Calu3 (cell line): ENCODE measurements around the gene WDFY4. TPM values are rescaled to one million over a fixed set of nuclear protein-coding genes. Genes with fewer than 3 reads are reported as not detected.

Experiments
- BruUV-seq: library from RNA; stranded (reverse); fragments of 400-500 nt; replicated peaks from 2 replicates; lab custom pipeline; 2021; lab: Mats Ljungman, UMichigan
- CTCF ChIA-PET: fragments of 300-600 bp; sonication (Branson Sonifier 250); formaldehyde crosslinking; loops from one replicate; lab custom pipeline; 2022; ENCODE audit warnings: antibody characterized with exemption; lab: Charles Lee
- DNase-seq: peaks from one replicate; pipeline ENCODE4 v3.0.0; 2022
- H3K27ac Mint-ChIP-seq: one replicate; pipeline ENCODE4 v1.8.0; 2022; ENCODE audit warnings: mixed read lengths; ENCODE audit not compliant: unreplicated experiment
- H3K27me3 Mint-ChIP-seq: one replicate; pipeline ENCODE4 v1.8.0; 2022; ENCODE audit warnings: mixed read lengths; ENCODE audit not compliant: unreplicated experiment
- H3K36me3 Mint-ChIP-seq: one replicate; pipeline ENCODE4 v1.8.0; 2022; ENCODE audit warnings: mild to moderate bottlenecking, moderate library complexity, mixed read lengths; ENCODE audit not compliant: insufficient read depth, unreplicated experiment
- H3K4me1 Mint-ChIP-seq: one replicate; pipeline ENCODE4 v1.8.0; 2022; ENCODE audit warnings: mild to moderate bottlenecking, low read depth, mixed read lengths; ENCODE audit not compliant: unreplicated experiment
- H3K4me3 Mint-ChIP-seq: one replicate; pipeline ENCODE4 v1.8.0; 2022; ENCODE audit warnings: mild to moderate bottlenecking, low read depth, moderate library complexity, mixed read lengths; ENCODE audit not compliant: unreplicated experiment
- H3K9me3 Mint-ChIP-seq: one replicate; pipeline ENCODE4 v1.8.0; 2022; ENCODE audit warnings: low read depth, mixed read lengths; ENCODE audit not compliant: unreplicated experiment
- CTCF ChIP-seq: fragments of 200-600 bp; IDR thresholded peaks from one replicate; pipeline ENCODE4 v1.8.0; 2022; ENCODE audit warnings: antibody characterized with exemption; ENCODE audit not compliant: unreplicated experiment
- intact Hi-C: fragments of 100-400 bp; cut with micrococcal nuclease; formaldehyde crosslinking; loops from one replicate; pipeline ENCODE4 v1.10.0; 2022; ENCODE audit not compliant: unreplicated experiment
- total RNA-seq: library from RNA; stranded (reverse); gene quantifications from 2 replicates; pipeline ENCODE4 v1.2.3, GENCODE V29; 2022

The WDFY4 gene
- total RNA-seq, 1 experiment from 2014 or later, result not detected

- no peaks in the 10 kb centered on the region for H3K36me3 Mint-ChIP-seq
- TF ChIP-seq CTCF, result no peak
- no peak overlapping the region for H3K27ac Mint-ChIP-seq
- no peak overlapping the region for H3K4me3 Mint-ChIP-seq
- peak; percentile 24 for DNase-seq
- no peaks in the 10 kb centered on the region for H3K9me3 Mint-ChIP-seq
- intact Hi-C loops, result no loop called here
- no peaks in the 10 kb centered on the region for H3K4me1 Mint-ChIP-seq
- CTCF ChIA-PET, result interaction anchor here (0.6 kb wide), 1 partner anchor 900 kb away, joined by 3 read pairs; no protein-coding TSS in a partner anchor
- H3K27me3 Mint-ChIP-seq, result peaks cover 87% of the 10 kb centered on the region
- no TSS peak for BruUV-seq
Measured at GRCh38 chr10:48885376-48885775, 200.7 kb downstream of the WDFY4 start.

- TF ChIP-seq CTCF, result no peak
- H3K27me3 Mint-ChIP-seq, result peaks cover 89% of the 10 kb centered on the region
- no peaks in the 10 kb centered on the region for H3K36me3 Mint-ChIP-seq
- DNase-seq, result no peak
- no TSS peak for BruUV-seq
- H3K27ac Mint-ChIP-seq, result no peak overlapping the region
- CTCF ChIA-PET, result no interaction called here
- H3K4me3 Mint-ChIP-seq, result no peak overlapping the region
- H3K9me3 Mint-ChIP-seq, result no peaks in the 10 kb centered on the region
- intact Hi-C loops, result no loop called here
- no peaks in the 10 kb centered on the region for H3K4me1 Mint-ChIP-seq
Measured at GRCh38 chr10:48887982-48888381, 203.3 kb downstream of the WDFY4 start.

- no peak overlapping the region for H3K4me3 Mint-ChIP-seq
- CTCF ChIA-PET, result no interaction called here
- no peaks in the 10 kb centered on the region for H3K9me3 Mint-ChIP-seq
- no TSS peak for BruUV-seq
- H3K36me3 Mint-ChIP-seq, result no peaks in the 10 kb centered on the region
- H3K27me3 Mint-ChIP-seq, result peaks cover 81% of the 10 kb centered on the region
- DNase-seq, result no peak
- H3K4me1 Mint-ChIP-seq, result no peaks in the 10 kb centered on the region
- no peak overlapping the region for H3K27ac Mint-ChIP-seq
- intact Hi-C loops, result no loop called here
- TF ChIP-seq CTCF, result no peak
Measured at GRCh38 chr10:48890888-48891850, 206.5 kb downstream of the WDFY4 start.

- TF ChIP-seq CTCF, result no peak
- Mint-ChIP-seq H3K4me1 (no peaks in the 10 kb centered on the region), H3K9me3 (no peaks in the 10 kb centered on the region), H3K36me3 (no peaks in the 10 kb centered on the region), H3K4me3 (no peak overlapping the region), H3K27me3 (peaks cover 70% of the 10 kb centered on the region), H3K27ac (no peak overlapping the region)
- CTCF ChIA-PET, result no interaction called here
- BruUV-seq, result no TSS peak
- no peak for DNase-seq
- intact Hi-C loops, result no loop called here
Measured at GRCh38 chr10:48894911-48895802, 210.5 kb downstream of the WDFY4 start.
